Measurements from ENCODE around the gene GNB3. TPM values are rescaled to one million over a fixed set of nuclear protein-coding genes. Genes with fewer than 3 reads are reported as not detected.

Gene GNB3
- polyA plus RNA-seq, 1 of the 3 experiments (the other 2 are of a cell fraction) = 12.9 TPM

DNA sequence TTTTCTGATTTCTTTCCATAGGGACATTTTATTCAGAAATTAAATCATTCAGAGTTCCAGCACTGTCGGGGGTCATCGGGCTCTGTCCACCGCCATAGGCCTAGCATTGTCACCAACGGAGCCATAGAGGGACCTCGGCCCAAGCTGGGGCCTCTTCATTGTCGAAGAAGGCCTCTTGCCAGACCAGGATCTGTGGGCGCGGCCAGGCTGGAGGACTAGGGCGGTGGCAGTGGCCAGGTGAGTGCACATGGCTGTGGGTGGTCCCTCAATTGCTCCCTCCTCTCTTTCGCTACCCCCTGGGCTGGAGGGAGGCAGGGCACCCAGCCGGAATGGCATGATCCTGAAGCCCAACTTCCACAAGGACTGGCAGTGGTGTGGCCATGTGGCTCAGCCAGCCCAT is 43.0 kb downstream of the GNB3 start:
- Histone ChIP-seq H3K4me3 (ENCODE audit: low read depth in 2 of 2, low read length in 1 of 2) (no peak overlapping the region), H3K36me3 (replicated peaks in 1 of 2; ENCODE audit: control insufficient read depth in 1 of 2, insufficient read depth in 2 of 2, low read length in 1 of 2) (peaks cover 4 to 5% of the 10 kb centered on the region in 2 experiments), H3K9ac (no peak overlapping the region), H4K20me1 (ENCODE audit: insufficient read depth) (no peaks in the 10 kb centered on the region), H3K79me2 (ENCODE audit: insufficient read depth) (no peaks in the 10 kb centered on the region), H3K9me3 (no peaks in the 10 kb centered on the region), H3K4me2 (no peak overlapping the region), H3K9me2 (no peaks in the 10 kb centered on the region), H3K27ac (ENCODE audit: low read depth in 2 of 2, low read length in 1 of 2) (no peak overlapping the region), H2AFZ (ENCODE audit: low read depth) (no peak overlapping the region), H3K4me1 (ENCODE audit: control insufficient read depth in 1 of 2, insufficient read depth in 2 of 2, low read depth in 1 of 2, low read length in 1 of 2) (no peaks in the 10 kb centered on the region), H3K27me3 (ENCODE audit: insufficient read depth) (no peaks in the 10 kb centered on the region), H3F3A (replicated peaks; ENCODE audit: insufficient read depth) (peaks cover 3% of the 10 kb centered on the region)
- ChIA-PET CTCF (interaction anchor here (4.5 to 5.2 kb wide), 2 partner anchors 11 to 14 kb away, joined by 25 to 56 read pairs; partner anchors contain the start of gene SPSB2), POLR2A (interaction anchor here (1.7 kb wide), 1 partner anchor 14 kb away, joined by 4 read pairs; no protein-coding TSS in a partner anchor)
- DNase-seq = no peak
- TF ChIP-seq, protein P1, sequence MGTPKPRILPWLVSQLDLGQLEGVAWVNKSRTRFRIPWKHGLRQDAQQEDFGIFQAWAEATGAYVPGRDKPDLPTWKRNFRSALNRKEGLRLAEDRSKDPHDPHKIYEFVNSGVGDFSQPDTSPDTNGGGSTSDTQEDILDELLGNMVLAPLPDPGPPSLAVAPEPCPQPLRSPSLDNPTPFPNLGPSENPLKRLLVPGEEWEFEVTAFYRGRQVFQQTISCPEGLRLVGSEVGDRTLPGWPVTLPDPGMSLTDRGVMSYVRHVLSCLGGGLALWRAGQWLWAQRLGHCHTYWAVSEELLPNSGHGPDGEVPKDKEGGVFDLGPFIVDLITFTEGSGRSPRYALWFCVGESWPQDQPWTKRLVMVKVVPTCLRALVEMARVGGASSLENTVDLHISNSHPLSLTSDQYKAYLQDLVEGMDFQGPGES (IDR thresholded peaks at IDR 0.05; ENCODE audit: low read depth, low read length) = no peak
- no peak for TF ChIP-seq NRF1 (IDR thresholded peaks at IDR 0.05; ENCODE audit: low read depth, low read length)
- TF ChIP-seq FOXM1 (IDR thresholded peaks at IDR 0.05; ENCODE audit: low read depth) = no peak
- no peak for TF ChIP-seq NFIC (IDR thresholded peaks at IDR 0.05; ENCODE audit: borderline replicate concordance)
- no peak for TF ChIP-seq FOSL2 (IDR thresholded peaks at IDR 0.05; ENCODE audit: borderline replicate concordance, low read depth)
- no peak for TF ChIP-seq RAD21 (IDR thresholded peaks at IDR 0.05; ENCODE audit: low read length)
- TF ChIP-seq, protein P2, sequence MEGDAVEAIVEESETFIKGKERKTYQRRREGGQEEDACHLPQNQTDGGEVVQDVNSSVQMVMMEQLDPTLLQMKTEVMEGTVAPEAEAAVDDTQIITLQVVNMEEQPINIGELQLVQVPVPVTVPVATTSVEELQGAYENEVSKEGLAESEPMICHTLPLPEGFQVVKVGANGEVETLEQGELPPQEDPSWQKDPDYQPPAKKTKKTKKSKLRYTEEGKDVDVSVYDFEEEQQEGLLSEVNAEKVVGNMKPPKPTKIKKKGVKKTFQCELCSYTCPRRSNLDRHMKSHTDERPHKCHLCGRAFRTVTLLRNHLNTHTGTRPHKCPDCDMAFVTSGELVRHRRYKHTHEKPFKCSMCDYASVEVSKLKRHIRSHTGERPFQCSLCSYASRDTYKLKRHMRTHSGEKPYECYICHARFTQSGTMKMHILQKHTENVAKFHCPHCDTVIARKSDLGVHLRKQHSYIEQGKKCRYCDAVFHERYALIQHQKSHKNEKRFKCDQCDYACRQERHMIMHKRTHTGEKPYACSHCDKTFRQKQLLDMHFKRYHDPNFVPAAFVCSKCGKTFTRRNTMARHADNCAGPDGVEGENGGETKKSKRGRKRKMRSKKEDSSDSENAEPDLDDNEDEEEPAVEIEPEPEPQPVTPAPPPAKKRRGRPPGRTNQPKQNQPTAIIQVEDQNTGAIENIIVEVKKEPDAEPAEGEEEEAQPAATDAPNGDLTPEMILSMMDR (IDR thresholded peaks at IDR 0.05) = no peak
- TF ChIP-seq TEAD4 (IDR thresholded peaks at IDR 0.05; ENCODE audit: borderline replicate concordance, insufficient read depth) = no peak
- no peak for TF ChIP-seq CHD2 (IDR thresholded peaks at IDR 0.05; ENCODE audit: low read length, partially characterized antibody)
- no peak for TF ChIP-seq MXI1 (IDR thresholded peaks at IDR 0.05; ENCODE audit: low read depth, low read length)
- no peak for TF ChIP-seq POLR2AphosphoS5 (IDR thresholded peaks at IDR 0.05; ENCODE audit: low read depth, low read length)
- no peak for TF ChIP-seq RFX5 (IDR thresholded peaks at IDR 0.05; ENCODE audit: low read length)
- TF ChIP-seq JUND (IDR thresholded peaks at IDR 0.05) = no peak
- no peak for TF ChIP-seq TAF1 (IDR thresholded peaks at IDR 0.05; ENCODE audit: borderline replicate concordance, low read depth, low read length)
- TF ChIP-seq GABPA (IDR thresholded peaks at IDR 0.05; ENCODE audit: low read depth) = no peak
- TF ChIP-seq GATA2 (CRISPR knock-in tag; IDR thresholded peaks at IDR 0.05) = no peak
- no peak for TF ChIP-seq EZH2phosphoT487 (IDR thresholded peaks at IDR 0.05; ENCODE audit: borderline replicate concordance, low read depth)
- TF ChIP-seq, protein P3, sequence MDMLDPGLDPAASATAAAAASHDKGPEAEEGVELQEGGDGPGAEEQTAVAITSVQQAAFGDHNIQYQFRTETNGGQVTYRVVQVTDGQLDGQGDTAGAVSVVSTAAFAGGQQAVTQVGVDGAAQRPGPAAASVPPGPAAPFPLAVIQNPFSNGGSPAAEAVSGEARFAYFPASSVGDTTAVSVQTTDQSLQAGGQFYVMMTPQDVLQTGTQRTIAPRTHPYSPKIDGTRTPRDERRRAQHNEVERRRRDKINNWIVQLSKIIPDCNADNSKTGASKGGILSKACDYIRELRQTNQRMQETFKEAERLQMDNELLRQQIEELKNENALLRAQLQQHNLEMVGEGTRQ (IDR thresholded peaks at IDR 0.05; ENCODE audit: borderline replicate concordance, low read depth, low read length) = no peak
- WGBS (ENCODE audit: low lambda C conversion rate) = 98% methylated on average over 8 of the region's 11 CpGs

All from SK-N-SH (cell line).